Stomach (tissue), 9 donors: ENCODE measurements around the gene SVOP. TPM values are rescaled to one million over a fixed set of nuclear protein-coding genes. Genes with fewer than 3 reads are reported as not detected.
"Not testable (repeated sequence)": the region's sequence is repeated elsewhere in the genome, so short reads cannot be mapped to it uniquely, and the experiment has no call there.

ENCODE experiments used
- DNase-seq, 2 donors: peaks; one replicate each; pipeline versions ENCODE4 v3.0.0 to v3.0.0-alpha.2; 2013 to 2019
- H3K27ac ChIP-seq, 5 donors: fragments of 200-600 bp in 4 of 5; sonication (generic) in 4 of 5; one replicate each; pipeline ENCODE4 v1.5.1; 2013 to 2019; ENCODE audit warnings: mild to moderate bottlenecking in 1 of 5, moderate library complexity in 1 of 5
- H3K27me3 ChIP-seq, 3 donors: fragments of 200-600 bp; sonication (generic); one replicate each; pipeline ENCODE4 v1.5.1; 2017 to 2019; ENCODE audit warnings: mixed run types in 1 of 3
- H3K36me3 ChIP-seq, 4 donors: fragments of 200-600 bp; sonication (generic); 1 replicate in 3 of 4; 2 replicates in 1 of 4; pipeline ENCODE4 v1.5.1; 2016 to 2019
- H3K4me1 ChIP-seq, 4 donors: fragments of 200-600 bp; sonication (generic); one replicate each; pipeline ENCODE4 v1.5.1; 2016 to 2019
- H3K4me3 ChIP-seq, 4 donors: fragments of 200-600 bp; sonication (generic) in 3 of 4; one replicate each; pipeline ENCODE4 v1.5.1; 2016 to 2019; ENCODE audit warnings: mild to moderate bottlenecking in 1 of 4
- H3K9me3 ChIP-seq, 4 donors: fragments of 200-600 bp; sonication (generic); one replicate each; pipeline ENCODE4 v1.5.1; 2016 to 2019
- CTCF ChIP-seq, 7 experiments: fragments of 450-650 bp in 4 of 7; fragments of 200-600 bp in 3 of 7; sonication (generic) in 3 of 7; IDR thresholded peaks; one replicate each; pipeline ENCODE4 v1.5.1; 2016 to 2019; ENCODE audit warnings: antibody characterized with exemption in 7 of 7, control low read depth in 2 of 7, mild to moderate bottlenecking in 1 of 7
- EP300 ChIP-seq: sonication (generic); formaldehyde crosslinking; IDR thresholded peaks from one replicate; pipeline ENCODE4 v1.6.1; 2017; ENCODE audit warnings: antibody characterized with exemption
- POLR2A ChIP-seq, 4 donors: fragments of 450-650 bp; IDR thresholded peaks; one replicate each; pipeline ENCODE4 v1.6.1; 2016; ENCODE audit warnings: antibody characterized with exemption in 4 of 4, control low read depth in 2 of 4, mild to moderate bottlenecking in 1 of 4, moderate library complexity in 1 of 4
- POLR2AphosphoS5 ChIP-seq, 3 donors: sonication (generic); formaldehyde crosslinking; IDR thresholded peaks; one replicate each; pipeline ENCODE4 v1.6.1; 2016; ENCODE audit warnings: antibody characterized with exemption in 3 of 3
- WGBS, 5 donors: extraction: QIAGEN DNeasy Blood & Tissue Kit in 3 of 5; methylation state at CpG; one replicate each; pipeline versions ENCODE4 v1.1.5 to v1.1.7; 2013 to 2018; 5-methylcytosine and 5-hydroxymethylcytosine counted together
- intact Hi-C: fragments of 100-400 bp; cut with DNase I; formaldehyde crosslinking; loops from one replicate; pipeline ENCODE4 v1.15.1; 2023; ENCODE audit warnings: low total_unique reads
- polyA plus RNA-seq, 3 donors: library from polyadenylated mRNA; stranded (reverse); fragments of 200-250 nt; gene quantifications; one replicate each; pipeline ENCODE4 v1.2.3, GENCODE V29; 2013
- total RNA-seq, 5 donors: library from RNA; depleted of rRNA; stranded (reverse); fragments of >200 nt; gene quantifications; one replicate each; pipeline versions ENCODE4 v1.1.0 to v1.2.3, GENCODE V29; 2014 to 2016
- donor health status: healthy with polysubstance abuse.
- donor health status: Bipolar disorder and iron deficiency.
- donor health status: healthy.

Gene SVOP
- total and polyA plus RNA-seq, 8 donors, result 0.08 to 2.0 (median 0.37) TPM; not detected in 3

DNA sequence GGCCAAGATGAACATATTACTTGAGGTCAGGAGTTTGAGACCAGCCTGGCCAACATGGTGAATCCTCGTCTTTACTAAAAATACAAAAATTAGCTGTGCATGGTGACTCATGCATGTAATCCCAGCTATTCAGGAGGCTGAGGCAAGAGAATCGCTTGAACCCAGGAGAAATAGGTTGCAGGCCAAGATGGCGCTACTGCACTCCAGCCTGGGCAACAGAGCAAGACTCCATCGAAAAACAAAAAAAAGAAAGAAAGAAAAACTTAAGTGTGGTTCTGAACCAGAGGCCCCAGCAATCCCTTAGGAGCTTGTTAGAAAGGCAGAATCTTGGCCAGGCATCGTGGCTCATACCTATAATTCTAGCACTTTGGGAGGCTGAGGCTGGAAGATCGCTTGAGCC lies 24.5 kb downstream of the SVOP start:
- H3K9me3 ChIP-seq, result peaks cover 0 to 4% (median 0%) of the 10 kb centered on the region in 4 donors
- H3K4me1 ChIP-seq, result no peaks in the 10 kb centered on the region
- 88 to 95% (median 90%) methylated on average over 6 of the region's 6 CpGs for WGBS, 5 donors
- no peak for TF ChIP-seq POLR2AphosphoS5 (IDR thresholded peaks at IDR 0.05)
- no peak for TF ChIP-seq CTCF (IDR thresholded peaks at IDR 0.05)
- TF ChIP-seq POLR2A (IDR thresholded peaks at IDR 0.05), result no peak
- no peak for TF ChIP-seq EP300
- H3K36me3 ChIP-seq, result no peaks in the 10 kb centered on the region
- intact Hi-C loops, result no loop called here
- no peak overlapping the region for H3K27ac ChIP-seq
- peaks cover 0 to 9% (median 0%) of the 10 kb centered on the region in 3 donors for H3K27me3 ChIP-seq
- DNase-seq, result no peak
- no peak overlapping the region for H3K4me3 ChIP-seq

- H3K36me3 ChIP-seq, result no peaks in the 10 kb centered on the region
- H3K27ac ChIP-seq, result no peak overlapping the region
- no peak overlapping the region for H3K4me3 ChIP-seq
- no peak for DNase-seq
- peaks cover 0 to 15% (median 3%) of the 10 kb centered on the region in 3 donors for H3K27me3 ChIP-seq
- intact Hi-C loops, result no loop called here
- H3K9me3 ChIP-seq, result peaks cover 0 to 4% (median 0%) of the 10 kb centered on the region in 4 donors
- WGBS, 5 donors, result 87 to 92% (median 91%) methylated on average over 6 of the region's 6 CpGs
- no peaks in the 10 kb centered on the region for H3K4me1 ChIP-seq
- TF ChIP-seq POLR2AphosphoS5 (IDR thresholded peaks at IDR 0.05) (no peak), CTCF (IDR thresholded peaks at IDR 0.05) (no peak), EP300 (no peak), POLR2A (IDR thresholded peaks at IDR 0.05) (no peak)
Observed at GRCh38 chr12:108995370-108995992, 25.4 kb downstream of the SVOP start.

DNA sequence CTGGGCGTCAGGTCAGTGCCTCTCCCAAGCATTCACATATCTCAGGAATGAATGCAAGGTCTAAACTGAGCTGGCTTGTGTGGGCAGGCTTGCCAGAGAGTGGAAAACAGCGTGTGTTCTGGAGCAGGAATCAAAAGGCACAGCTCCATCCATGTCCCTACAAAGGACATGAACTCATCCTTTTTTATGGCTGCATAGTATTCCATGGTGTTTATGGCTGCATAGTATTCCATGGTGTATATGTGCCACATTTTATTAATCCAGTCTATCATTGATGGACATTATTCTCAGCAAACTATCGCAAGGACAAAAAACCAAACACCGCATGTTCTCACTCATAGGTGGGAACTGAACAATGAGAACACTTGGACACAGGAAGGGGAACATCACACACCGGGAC lies 30.8 kb downstream of the SVOP start:
- H3K36me3 ChIP-seq, intact Hi-C loops, H3K4me3 ChIP-seq, H3K9me3 ChIP-seq, H3K4me1 ChIP-seq, H3K27ac ChIP-seq, DNase-seq: not testable (repeated sequence)
- peaks cover 0 to 23% (median 3%) of the 10 kb centered on the region in 3 donors for H3K27me3 ChIP-seq
- 48 to 82% (median 53%) methylated on average over 5 of the region's 5 CpGs for WGBS, 5 donors

DNA sequence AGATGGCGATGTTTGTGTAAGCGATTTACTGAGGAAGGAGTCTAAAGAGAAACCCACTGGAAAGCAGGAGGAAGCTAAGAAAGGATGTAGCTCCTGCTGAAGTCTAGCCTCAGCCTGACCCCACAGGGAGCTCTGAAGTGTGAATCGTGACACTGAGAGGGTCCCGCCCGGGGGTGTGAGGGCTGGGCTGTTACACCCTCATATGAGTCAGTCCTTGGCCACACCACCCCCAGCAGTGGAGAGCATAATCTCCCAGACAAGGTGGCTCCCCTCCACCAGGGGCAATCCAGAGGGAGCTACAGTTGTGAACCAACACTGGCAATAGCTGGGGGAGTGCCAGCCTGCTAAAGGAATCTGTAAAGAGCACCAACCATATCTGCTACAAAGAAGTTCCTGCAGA lies 31.5 kb downstream of the SVOP start:
- Histone ChIP-seq H3K36me3 (no peaks in the 10 kb centered on the region), H3K27me3 (peaks cover 0 to 23% (median 3%) of the 10 kb centered on the region in 3 donors), H3K4me1 (no peaks in the 10 kb centered on the region), H3K4me3 (no peak overlapping the region), H3K27ac (no peak overlapping the region), H3K9me3 (no peaks in the 10 kb centered on the region)
- DNase-seq, result no peak
- 38 to 55% (median 41%) methylated on average over 5 of the region's 5 CpGs for WGBS, 5 donors
- TF ChIP-seq POLR2A (IDR thresholded peaks at IDR 0.05), result no peak
- TF ChIP-seq POLR2AphosphoS5 (IDR thresholded peaks at IDR 0.05), result no peak
- TF ChIP-seq CTCF (IDR thresholded peaks at IDR 0.05), result no peak
- TF ChIP-seq EP300, result no peak
- intact Hi-C loops, result no loop called here

- Histone ChIP-seq H3K27me3 (peaks cover 0 to 9% (median 0%) of the 10 kb centered on the region in 3 donors), H3K9me3 (no peaks in the 10 kb centered on the region), H3K36me3 (no peaks in the 10 kb centered on the region), H3K4me1 (no peaks in the 10 kb centered on the region), H3K4me3 (no peak overlapping the region), H3K27ac (no peak overlapping the region)
- 41 to 50% (median 47%) methylated on average over 2 of the region's 2 CpGs for WGBS, 5 donors
- intact Hi-C loops, result no loop called here
- no peak for DNase-seq
- TF ChIP-seq POLR2A (IDR thresholded peaks at IDR 0.05), result no peak
- no peak for TF ChIP-seq POLR2AphosphoS5 (IDR thresholded peaks at IDR 0.05)
- no peak for TF ChIP-seq CTCF (IDR thresholded peaks at IDR 0.05)
- TF ChIP-seq EP300, result no peak
Observed at GRCh38 chr12:108985750-108986149, 35.1 kb downstream of the SVOP start.
